Endodermal cell (in vitro differentiated cells): ENCODE data around the gene CDC14A. TPM values are rescaled to one million over a fixed set of nuclear protein-coding genes. Genes with fewer than 3 reads are reported as not detected.

Experiments
- DNase-seq: peaks from one replicate; pipeline ENCODE4 v3.0.0-alpha.2; 2017
- H3K27ac ChIP-seq: 2 replicates; pipeline ENCODE4 v1.5.1; 2013; ENCODE audit warnings: mild to moderate bottlenecking, low read depth, low read length, moderate library complexity
- H3K27me3 ChIP-seq: 2 replicates; pipeline ENCODE4 v1.6.1; 2013; ENCODE audit warnings: mild to moderate bottlenecking, low read length, moderate library complexity; ENCODE audit not compliant: insufficient read depth, control insufficient read depth, poor library complexity, severe bottlenecking
- H3K36me3 ChIP-seq: 2 replicates; pipeline ENCODE4 v1.7.0; 2013; ENCODE audit warnings: mild to moderate bottlenecking, low read length, moderate library complexity; ENCODE audit not compliant: control insufficient read depth, insufficient read depth
- H3K4me1 ChIP-seq: one replicate; pipeline ENCODE4 v1.7.0; 2013; ENCODE audit warnings: low read length; ENCODE audit not compliant: control insufficient read depth, insufficient read depth
- H3K4me3 ChIP-seq: 2 replicates; pipeline ENCODE4 v1.5.1; 2013; ENCODE audit warnings: mild to moderate bottlenecking, low read length, moderate library complexity
- H3K9ac ChIP-seq: 2 replicates; pipeline ENCODE4 v1.6.1; 2013; ENCODE audit warnings: mild to moderate bottlenecking, low read length, moderate library complexity; ENCODE audit not compliant: poor library complexity, severe bottlenecking; ENCODE audit errors: extremely low read depth
- H3K9me3 ChIP-seq: 2 replicates; pipeline ENCODE4 v1.6.1; 2013; ENCODE audit warnings: mild to moderate bottlenecking, low read length, moderate library complexity; ENCODE audit not compliant: control insufficient read depth
- H3K27ac Mint-ChIP-seq: 2 replicates; pipeline ENCODE4 v1.8.0; 2020; ENCODE audit warnings: mixed read lengths
- H3K27me3 Mint-ChIP-seq: 2 replicates; pipeline ENCODE4 v1.8.0; 2021; ENCODE audit warnings: mild to moderate bottlenecking, mixed read lengths; ENCODE audit not compliant: insufficient read depth
- H3K36me3 Mint-ChIP-seq: 2 replicates; pipeline ENCODE4 v1.8.0; 2020; ENCODE audit warnings: low read depth, mixed read lengths
- H3K4me1 Mint-ChIP-seq: 2 replicates; pipeline ENCODE4 v1.8.0; 2020; ENCODE audit warnings: mixed read lengths
- H3K4me3 Mint-ChIP-seq: 2 replicates; pipeline ENCODE4 v1.8.0; 2020; ENCODE audit warnings: mild to moderate bottlenecking, moderate library complexity, mixed read lengths
- H3K9me3 Mint-ChIP-seq: 2 replicates; pipeline ENCODE4 v1.8.0; 2020; ENCODE audit warnings: mild to moderate bottlenecking, mixed read lengths
- CTCF ChIP-seq: fragments of 200-600 bp; sonication (generic); conservative IDR thresholded peaks from 2 replicates; pipeline ENCODE4 v1.5.0; 2021; ENCODE audit warnings: antibody characterized with exemption, mild to moderate bottlenecking
- WGBS, 2 experiments: methylation state at CpG; one replicate each; pipeline versions ENCODE4 v1.1.5 to v1.1.7; 2013; ENCODE audit warnings: missing lambda C conversion rate in 2 of 2, mixed read lengths in 1 of 2; ENCODE audit not compliant: insufficient coverage in 1 of 2, insufficient read length in 1 of 2; 5-methylcytosine and 5-hydroxymethylcytosine counted together
- total RNA-seq, 2 donors: library from RNA; stranded (reverse); fragmentation: NEBNext Ultra II Directional in 1 of 2; extraction: Animal tissue kit (Norgen Biotek cat#: 25700) in 1 of 2; gene quantifications; 2 replicates in 1 of 2; 3 replicates in 1 of 2; pipeline ENCODE4 v1.2.1, GENCODE V29; 2021

Gene CDC14A
- total RNA-seq, 2 donors from 2014 or later: 14.5 to 17.6 TPM

GRCh38 chr1:100347009-100347966 is 5.0 kb upstream of the CDC14A start:
- no peak for TF ChIP-seq CTCF
- Histone ChIP-seq H3K4me3 (no peak overlapping the region), H3K9ac (no peak overlapping the region), H3K27me3 (no peaks in the 10 kb centered on the region), H3K27ac (no peak overlapping the region), H3K4me1 (no peaks in the 10 kb centered on the region), H3K36me3 (no peaks in the 10 kb centered on the region), H3K9me3 (no peaks in the 10 kb centered on the region)
- H3K9me3 Mint-ChIP-seq: no peaks in the 10 kb centered on the region
- no peak for DNase-seq
- H3K27me3 Mint-ChIP-seq: no peaks in the 10 kb centered on the region
- peaks cover 4% of the 10 kb centered on the region for H3K4me1 Mint-ChIP-seq
- no peaks in the 10 kb centered on the region for H3K36me3 Mint-ChIP-seq
- H3K27ac Mint-ChIP-seq: no peak overlapping the region
- WGBS, 2 experiments: 100% methylated on average over 2 of the region's 5 CpGs; no CpG with 5 or more reads in 1 of the 2 experiments
- H3K4me3 Mint-ChIP-seq: no peak overlapping the region

GRCh38 chr1:100348549-100349144 is 3.7 kb upstream of the CDC14A start:
- Mint-ChIP-seq H3K27me3 (no peaks in the 10 kb centered on the region), H3K36me3 (no peaks in the 10 kb centered on the region), H3K9me3 (no peaks in the 10 kb centered on the region), H3K27ac (no peak overlapping the region), H3K4me1 (peaks cover 8% of the 10 kb centered on the region), H3K4me3 (no peak overlapping the region)
- H3K27me3 ChIP-seq: no peaks in the 10 kb centered on the region
- H3K36me3 ChIP-seq: no peaks in the 10 kb centered on the region
- no peaks in the 10 kb centered on the region for H3K4me1 ChIP-seq
- no peak for TF ChIP-seq CTCF
- H3K4me3 ChIP-seq: no peak overlapping the region
- WGBS, 2 experiments: 94 to 96% methylated on average over 8 to 9 of the region's 9 CpGs
- DNase-seq: no peak
- H3K9ac ChIP-seq: no peak overlapping the region
- no peak overlapping the region for H3K27ac ChIP-seq
- H3K9me3 ChIP-seq: no peaks in the 10 kb centered on the region

- TF ChIP-seq CTCF: no peak
- H3K36me3 ChIP-seq: no peaks in the 10 kb centered on the region
- no peak overlapping the region for H3K4me3 ChIP-seq
- no peaks in the 10 kb centered on the region for H3K9me3 ChIP-seq
- no peaks in the 10 kb centered on the region for H3K36me3 Mint-ChIP-seq
- H3K27me3 ChIP-seq: no peaks in the 10 kb centered on the region
- H3K4me1 Mint-ChIP-seq: peaks cover 9% of the 10 kb centered on the region
- H3K27ac ChIP-seq: no peak overlapping the region
- no peak overlapping the region for H3K4me3 Mint-ChIP-seq
- H3K9me3 Mint-ChIP-seq: no peaks in the 10 kb centered on the region
- no peak overlapping the region for H3K27ac Mint-ChIP-seq
- H3K9ac ChIP-seq: no peak overlapping the region
- no peaks in the 10 kb centered on the region for H3K27me3 Mint-ChIP-seq
- DNase-seq: no peak
- H3K4me1 ChIP-seq: no peaks in the 10 kb centered on the region
- 93 to 100% methylated on average over 3 to 4 of the region's 4 CpGs for WGBS, 2 experiments
These were observed 3.1 kb upstream of the CDC14A start for GRCh38 chr1:100349246-100349645.
